ENCODE results near the gene CEP85L.
A peak's percentile ranks its signal among the peaks of the same experiment; 100 is the strongest.

CEP85L gene

DNA sequence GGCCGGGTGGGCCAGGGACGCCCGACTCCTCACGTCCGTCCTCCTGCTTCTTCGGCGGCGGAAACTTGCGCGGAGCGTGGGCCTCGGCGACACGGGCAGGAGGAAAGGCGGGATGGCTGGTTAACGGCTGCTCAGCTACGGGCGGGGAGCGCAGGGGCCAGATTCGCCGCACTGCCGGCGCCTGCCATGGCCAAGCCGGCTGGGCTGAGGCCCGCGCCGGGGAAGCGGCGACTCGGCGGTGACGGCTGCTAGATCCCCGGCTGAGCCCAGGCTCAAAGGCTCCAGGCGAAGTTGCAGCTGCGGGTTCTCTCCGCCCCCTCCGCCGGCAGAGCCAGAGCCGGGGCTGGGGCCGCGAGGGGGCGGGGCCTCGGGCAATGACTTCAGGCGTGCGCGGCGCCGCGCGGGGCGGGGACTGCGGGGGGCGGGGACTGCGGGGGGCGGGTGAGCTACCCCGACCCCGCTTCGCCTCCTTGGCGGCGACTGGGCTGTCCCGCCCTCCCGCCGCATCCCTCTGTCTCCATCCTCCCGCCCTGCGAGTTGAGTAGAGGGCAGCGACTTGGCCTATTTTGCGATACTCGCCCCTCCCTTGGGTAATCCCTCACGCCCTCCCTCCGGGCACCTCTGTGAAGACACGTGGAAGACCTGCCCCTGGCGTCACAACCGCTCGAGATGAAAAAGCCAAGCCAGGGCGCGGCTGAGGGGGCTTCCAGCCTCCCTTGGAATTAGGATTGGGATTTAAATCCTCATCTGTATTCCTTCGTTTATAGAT is at the start of gene CEP85L:
TSS of gene CEP85L (minus strand) at position 310 of the 769 bp plus-strand sequence. CDS start 322 bp downstream, outside the sequence.
- DNase-seq: peak; percentile 97 to 99

DNA sequence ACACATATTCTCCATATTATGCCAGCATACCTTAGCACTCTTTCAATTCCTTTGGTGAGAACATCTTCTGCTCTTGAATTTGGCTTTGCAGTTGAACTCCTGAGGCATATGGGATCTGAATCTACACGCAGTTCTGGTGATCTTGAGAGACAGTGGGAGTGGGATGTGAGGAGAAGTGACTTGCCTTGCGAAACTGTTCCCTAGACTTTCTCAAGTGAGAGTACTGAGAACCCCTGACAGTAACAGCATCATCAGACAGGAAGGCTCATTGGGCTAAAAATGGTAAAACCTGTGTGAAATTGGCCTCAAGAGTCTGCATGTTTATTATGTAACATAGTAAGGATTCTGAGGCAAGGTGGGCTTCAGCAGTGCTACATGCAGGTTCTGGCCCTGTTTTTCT is 49.1 kb upstream of the CEP85L start:
- DNase-seq: no peak

DNA sequence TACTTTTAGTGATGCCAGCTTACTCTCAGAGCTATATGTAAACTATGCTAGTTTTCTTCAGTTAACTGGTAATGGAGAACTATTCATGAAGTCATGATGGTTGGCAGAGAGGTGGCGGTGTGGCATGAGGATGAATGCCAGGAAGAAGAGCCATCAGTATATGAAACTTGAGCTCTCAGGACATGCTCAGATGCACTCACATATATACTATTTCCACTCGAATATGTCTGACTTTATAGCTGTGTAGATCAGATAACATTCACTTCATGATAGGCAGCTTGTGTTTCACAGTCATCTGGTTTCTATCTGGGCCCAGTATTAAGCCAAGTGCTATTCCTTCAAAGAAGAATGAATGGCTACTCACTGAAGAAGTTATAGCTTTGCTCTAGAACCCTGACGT is 46.2 kb upstream of the CEP85L start:
- no peak for DNase-seq

DNA sequence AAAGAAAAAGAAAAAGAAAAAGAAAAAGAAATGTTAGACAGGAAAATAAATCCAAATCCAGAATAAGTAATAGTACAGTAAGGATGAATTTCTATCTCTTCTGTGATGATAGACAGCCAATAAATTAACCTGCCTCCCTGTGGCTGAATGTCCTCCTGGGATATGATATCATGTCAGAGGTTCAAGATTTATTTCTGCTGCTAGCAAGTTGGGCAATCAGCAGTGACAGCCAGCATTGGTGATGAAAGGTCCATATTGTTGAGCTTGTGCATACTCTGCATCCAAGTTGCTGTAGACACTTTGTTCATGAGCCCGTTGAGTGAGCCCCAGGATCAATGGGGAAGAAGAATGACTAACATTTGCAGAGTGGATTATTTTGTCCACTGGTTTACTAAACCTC is 44.9 kb upstream of the CEP85L start:
- no peak for DNase-seq

DNA sequence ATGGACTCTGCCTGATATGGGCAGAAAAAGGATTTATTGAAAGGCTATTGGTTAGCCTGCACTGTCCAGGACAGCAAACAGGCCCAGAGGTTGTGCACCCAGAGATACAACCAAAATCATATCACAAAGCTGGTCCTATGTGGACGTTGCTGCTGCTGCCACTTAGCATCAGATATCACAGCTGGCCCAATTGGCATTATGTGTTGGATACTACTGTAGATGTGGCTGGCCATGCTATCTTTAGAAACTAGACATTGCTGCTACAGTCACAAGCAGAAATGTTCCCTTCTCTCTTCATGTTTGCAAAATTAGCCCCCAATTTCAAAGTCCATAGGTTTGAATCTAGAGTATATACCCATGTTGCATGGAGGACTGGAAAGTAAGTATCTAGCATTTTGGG is 42.2 kb upstream of the CEP85L start:
- DNase-seq: no peak

DNA sequence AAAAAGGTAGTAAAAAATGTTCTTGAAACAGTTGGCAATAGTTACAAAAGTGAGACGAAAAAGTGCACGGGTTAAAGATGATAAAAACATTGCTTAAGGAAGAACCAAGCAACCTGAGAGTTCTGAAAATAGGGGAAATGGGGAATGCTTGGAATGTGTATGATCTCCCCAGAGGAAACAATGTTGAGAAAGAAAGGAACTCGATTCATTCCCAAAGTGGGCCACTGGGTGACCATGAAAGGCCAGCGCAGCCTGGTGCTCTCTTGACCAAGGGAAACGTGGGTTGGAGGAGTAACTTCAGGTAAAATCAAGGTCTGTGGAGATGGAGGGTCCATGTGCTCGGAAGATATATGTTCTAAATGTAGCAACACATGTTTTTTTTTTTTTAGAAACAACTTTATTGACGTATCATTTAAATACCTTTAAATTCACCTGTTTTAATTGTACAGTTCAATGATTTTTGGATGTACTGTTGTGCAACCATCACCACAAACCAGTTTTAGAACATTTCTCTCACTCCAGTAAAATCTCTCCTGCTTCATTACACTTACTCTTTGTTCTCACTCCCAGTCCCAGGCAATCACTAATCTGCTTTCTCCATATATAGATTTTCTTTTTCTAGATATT is 34.5 kb upstream of the CEP85L start:
- DNase-seq: no peak

DNA sequence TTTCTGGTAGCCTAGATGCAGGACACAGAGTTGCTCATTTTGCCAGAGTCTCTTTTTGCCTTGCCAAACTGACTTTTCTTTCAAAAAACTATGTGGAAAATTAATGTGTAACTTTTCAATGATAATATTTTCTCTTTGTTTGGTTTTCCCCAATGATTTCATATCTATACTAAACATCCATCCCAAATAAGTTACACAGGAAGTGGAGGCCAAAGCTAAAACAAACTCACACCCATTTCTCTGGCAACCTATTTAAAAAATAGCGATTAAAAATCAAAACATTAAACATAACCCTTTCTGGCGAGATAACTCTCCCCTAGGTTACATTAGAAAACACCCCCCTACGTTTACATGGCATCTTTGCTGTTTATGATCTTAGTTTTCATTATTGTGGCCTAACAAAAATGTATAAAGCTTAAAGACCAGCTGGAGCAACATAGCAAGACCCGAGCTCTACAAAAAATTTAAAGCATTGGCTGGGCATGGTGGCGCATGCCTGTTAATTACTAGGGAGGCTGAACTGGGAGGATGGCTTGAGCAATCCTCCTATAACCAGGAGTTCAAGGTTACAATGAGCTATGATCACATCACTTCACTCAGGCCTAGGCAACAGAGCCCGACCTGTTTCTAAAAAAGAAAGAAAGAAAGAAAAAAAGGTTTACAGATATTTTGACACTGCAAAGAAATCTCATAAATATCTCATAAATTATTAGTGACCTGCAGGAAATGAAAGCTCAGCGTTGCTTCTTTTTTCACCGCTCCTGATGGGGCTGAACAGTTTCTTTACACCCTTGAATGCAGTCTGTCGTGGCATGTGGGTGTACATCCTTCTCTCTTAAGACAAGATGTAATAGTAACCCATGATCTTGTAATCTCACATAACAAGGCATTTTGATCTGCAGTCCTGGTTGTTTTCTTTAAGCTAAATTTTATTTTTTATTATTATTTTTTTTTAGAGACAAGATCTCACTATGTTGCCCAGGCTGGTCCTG is 32.8 kb upstream of the CEP85L start:
- no peak for DNase-seq

DNA sequence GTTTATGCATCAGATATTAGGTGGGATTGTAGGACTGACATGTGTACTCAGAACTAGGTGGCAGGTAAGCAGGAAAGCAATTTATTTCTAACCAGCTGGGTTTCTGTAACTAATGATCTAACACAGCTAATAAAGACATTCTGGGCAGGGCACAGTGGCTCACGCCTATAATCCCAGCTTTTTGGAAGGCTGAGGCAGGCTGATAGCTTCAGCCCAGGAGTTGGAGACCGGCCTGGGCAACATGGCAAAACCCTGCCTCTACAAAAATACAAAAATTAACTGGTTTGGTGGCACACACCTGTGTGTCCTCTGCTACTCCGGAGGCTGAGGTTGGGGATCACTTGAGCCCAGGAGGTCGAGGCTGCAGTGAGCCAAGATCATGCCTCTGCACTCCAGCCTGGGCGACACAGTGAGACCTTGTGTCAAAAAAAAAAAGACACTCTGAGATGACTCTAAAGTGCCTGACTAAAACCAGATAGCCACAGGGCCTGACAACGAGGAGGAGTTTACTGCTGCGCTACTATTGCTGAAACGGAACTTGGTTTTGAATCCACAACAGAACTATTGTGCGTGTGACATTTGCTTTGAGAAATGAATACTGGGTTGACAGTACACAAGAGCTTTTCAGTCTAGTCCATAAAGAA is 29.2 kb upstream of the CEP85L start:
- DNase-seq: no peak

DNA sequence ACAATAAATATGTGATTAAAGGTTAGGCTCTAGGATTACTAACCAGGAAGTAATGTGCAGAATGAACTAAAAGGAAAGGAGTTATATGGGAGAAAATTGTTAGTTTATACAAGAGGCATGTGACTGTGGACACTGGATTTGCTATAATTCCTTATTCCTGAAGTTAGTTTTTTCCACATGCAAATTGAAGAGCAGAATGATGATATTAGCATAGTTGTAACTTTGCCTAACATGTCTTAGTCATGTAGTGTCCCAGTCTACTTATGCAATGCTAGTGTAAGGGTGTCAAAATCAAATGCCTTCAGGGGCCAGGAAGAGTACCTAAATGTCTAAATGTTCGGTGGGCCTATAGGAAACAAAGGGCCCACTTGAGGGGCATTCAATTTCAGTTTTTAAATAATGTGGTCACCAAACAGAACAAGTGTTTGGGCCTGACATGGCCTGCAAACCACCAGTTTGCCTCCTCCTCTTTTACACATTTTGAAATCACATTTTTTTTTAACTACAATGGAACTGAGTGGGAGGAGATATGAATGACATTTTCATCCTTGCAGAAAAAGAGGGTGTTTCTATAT is 28.0 kb upstream of the CEP85L start:
- no peak for DNase-seq

DNA sequence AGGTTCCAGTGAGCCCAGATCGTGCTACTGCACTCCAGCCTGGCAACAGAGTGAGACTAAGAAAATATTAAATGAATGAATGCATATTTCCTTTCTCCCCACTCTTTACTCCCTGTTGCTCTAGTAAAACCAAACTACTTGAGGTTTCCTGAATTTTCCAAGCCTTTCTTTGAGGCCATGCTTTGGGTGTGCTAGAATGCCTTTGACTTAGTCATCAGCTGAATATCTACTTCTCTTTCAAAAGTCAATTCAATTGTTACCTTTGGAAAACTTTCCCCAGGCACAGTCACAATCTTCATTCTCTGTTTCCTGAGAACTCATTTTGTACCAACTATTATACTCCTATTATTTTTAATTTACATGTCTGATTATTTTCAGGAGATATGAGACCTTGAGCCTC is 27.5 kb upstream of the CEP85L start:
- DNase-seq: no peak

DNA sequence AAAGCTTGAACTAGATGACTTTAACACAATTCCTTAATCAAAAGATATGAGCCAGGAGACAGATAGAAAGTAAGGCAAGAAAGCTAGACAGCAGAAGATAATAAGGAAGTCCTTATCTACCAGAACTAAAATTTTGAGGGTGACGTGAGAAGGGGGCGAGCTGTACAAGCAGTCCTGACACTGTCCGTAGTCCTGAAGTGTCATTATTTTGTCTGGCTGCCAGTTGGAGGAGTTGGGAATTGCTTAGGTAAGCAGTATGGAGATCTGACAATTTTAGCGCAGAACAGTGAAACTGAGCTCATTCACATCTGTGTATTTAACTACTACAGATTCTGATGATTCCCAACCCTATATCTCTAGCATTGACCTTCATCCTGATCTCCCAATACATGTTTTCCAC is 25.8 kb upstream of the CEP85L start:
- DNase-seq: no peak

DNA sequence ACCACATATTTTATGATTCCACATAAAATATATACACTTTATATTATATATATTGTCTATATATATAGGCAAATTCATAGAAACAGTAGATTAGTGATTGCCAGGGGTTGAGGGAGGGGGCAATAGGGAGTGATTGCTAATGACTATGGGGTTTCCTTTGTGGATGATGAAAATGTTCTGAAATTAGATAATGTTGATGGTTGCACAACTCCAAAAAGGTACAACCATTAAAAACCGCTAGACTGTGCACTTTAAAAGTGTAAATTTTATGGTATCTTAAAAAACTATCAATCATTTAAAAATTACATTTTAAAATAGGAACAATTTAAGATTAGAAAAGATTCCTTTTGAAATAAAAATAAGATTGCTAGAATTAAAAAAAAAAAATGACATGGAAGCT is 23.8 kb upstream of the CEP85L start:
- DNase-seq: no peak

DNA sequence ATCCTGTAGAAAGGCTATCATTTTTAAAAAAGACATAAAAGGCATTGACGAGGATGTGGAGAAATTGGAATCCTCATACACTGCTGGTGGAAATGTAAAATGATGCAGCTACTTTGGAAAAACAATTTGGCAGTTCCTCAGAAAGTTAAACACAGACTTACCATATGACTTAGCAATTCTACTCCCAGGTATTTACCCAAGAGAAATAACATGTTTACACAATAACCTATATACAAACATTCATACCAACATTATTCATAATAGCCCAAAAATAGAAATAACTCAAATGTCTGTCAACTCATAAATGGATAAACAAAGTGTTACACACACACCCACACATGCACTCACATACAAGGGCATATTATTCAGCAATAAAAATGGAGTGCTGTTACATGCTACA is 23.4 kb upstream of the CEP85L start:
- no peak for DNase-seq

DNA sequence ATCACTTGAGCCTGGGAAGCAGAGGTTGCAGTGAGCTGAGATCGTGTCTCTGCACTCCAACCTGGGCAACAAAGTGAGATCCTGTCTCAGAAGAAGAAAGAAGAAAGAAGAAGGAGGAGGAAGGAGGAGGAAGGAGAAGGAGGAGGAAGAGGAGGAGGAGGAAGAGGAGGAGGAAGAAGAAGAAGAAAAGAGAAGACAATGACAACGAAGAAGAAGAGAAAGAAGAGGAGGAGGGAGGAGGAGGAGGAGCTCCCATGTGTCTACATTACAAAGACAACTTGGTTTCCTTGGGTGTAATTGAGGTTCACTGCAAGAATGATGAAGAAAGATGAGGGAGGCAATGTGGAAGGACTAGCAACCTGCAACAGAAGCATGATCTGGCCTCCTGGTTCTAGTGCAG is 21.3 kb upstream of the CEP85L start:
- no peak for DNase-seq

DNA sequence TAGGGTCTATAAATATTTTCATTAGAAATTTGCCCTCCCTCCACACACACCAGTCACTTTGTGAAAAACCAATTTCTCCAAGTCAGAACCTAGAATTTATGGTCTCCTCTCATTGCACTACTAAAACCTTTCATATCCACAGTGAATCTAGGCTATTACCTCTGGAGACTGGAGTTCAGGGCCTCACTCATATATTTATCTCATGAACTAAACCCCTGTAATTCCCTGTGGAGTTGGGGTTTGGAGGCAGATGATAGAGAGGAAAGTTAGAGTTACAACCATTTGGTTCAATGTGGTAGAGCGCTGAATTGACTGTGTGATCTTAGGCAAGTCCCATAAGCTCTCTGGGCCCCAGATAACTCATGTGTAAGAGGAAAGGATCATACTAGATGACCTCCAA is 18.2 kb upstream of the CEP85L start:
- no peak for DNase-seq

DNA sequence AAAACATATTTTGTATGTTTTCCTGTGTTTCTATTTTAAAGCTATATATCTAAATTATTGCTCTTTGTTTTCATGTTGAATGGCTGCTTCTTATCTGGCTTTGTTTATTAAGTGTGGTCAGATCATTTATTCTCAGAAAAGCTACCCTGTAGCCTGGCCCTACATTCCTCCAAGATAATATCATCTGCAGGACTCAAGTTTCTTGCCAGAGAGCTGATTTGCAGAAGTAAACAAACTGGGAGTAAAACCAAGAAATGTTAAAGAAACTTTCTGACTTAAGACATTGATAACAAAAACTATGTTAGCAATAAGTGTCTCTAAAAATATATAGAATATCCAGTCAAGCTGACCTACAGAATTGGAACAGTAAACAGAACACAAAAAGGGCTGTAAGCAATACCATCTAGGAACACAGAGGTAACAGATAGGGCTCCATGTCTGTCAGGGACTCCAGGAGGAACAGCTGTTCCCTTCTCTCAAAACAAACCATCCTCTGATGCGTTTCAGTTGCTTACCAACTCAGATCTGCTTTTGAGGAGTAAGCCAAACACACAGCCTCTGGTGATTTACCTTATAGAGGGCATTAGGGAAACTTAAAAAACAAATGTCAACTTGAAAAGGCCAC is 17.5 kb upstream of the CEP85L start:
- DNase-seq: no peak

DNA sequence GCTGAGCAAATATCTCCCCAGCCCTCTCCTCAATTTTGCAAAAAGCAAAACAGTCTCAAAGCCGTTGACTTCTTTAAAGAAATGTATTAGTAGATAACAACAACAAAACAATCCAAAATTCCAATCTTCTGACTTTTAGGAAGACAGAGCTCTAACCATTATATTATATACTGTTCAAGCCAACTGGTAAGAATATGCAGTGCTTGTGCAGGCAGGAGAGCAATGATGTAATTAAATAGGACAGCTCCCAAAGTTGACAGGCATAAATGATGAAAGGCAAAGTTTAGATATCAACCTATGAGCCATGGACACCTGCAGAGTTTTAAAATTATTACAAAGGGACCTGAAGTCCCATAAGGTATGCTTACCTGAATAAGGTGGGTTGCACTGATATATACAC is 16.6 kb upstream of the CEP85L start:
- no peak for DNase-seq

DNA sequence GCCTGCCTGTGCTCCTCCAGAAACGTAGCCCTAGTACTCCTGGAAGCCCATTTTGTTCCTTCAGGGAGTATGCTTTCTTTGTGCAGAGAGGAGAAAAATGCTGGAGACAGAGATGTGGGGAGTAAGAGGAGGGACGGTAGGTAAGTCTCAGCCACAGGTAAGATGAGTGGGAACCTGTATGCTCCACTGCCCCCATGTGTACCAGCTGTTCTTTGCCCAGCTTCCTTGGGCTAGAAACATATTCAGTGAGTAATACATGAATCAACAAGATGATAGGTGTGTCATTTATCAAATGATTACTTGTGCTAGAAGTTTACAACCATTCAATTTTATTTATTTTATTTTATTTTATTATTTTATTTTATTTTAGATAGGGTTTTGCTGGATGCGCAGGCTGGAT is 13.6 kb upstream of the CEP85L start:
- no peak for DNase-seq

DNA sequence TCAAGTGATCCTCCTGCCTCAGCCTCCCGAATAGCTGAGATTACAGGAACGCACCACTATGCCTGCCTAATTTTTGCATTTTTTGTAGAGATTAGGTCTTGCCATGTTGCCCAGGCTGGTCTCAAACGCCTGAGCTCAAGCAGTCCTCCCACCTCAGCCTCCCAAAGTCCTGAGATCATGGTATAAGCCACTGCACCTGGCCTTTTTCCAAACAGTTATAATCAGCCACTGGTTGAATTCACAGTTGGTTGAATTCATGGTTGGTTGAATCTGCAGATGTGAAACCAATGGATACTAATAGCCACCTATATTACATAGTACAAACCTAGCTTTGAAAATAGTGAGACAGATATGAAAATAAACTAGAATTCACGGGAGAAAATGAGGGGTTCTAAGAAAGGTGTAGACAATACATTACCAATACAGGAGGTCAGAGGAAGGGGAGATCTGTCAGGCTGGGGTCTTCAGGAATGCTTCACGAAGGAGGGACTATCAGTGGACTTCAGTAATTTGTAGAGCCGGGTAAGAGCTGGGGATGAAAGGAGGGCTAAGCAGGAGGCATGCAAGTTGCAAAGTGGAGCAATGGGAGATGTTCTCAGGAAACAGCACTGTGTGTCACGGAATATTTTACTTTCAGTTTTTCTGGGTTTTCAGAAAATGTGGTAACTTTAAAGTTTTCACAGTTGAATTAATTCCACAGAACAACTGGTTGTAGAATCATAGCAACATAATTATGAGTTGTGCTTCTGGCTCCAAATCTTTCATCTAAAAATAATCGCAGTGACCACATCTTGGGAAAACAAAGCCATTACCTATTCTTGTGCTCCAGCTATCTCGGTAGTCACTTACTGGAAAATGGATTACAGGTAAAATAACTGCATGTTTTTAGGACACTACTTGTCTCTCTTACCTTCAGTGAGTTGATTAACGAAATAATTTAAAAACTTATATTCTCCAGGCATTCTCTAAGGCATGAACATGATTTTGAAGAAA is 12.9 kb upstream of the CEP85L start:
- no peak for DNase-seq

DNA sequence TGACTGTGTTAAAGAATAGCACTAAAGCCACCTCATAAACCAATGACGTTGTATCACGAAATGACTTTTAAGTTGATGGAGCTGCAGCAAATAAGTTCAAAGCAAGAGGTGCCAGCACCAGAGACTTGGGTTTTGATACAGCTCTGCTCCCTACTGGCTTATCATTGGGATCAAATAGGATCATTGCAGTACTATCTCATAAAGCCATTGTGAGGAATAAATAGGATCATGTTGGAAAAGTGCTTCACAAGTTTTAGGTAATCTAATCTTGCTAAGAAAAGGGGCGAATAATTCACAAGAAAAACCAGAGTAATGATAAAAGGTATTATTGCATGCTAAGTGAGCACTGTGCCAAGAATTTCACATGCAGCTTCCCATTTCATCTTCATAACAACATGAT is 10.4 kb upstream of the CEP85L start:
- no peak for DNase-seq

DNA sequence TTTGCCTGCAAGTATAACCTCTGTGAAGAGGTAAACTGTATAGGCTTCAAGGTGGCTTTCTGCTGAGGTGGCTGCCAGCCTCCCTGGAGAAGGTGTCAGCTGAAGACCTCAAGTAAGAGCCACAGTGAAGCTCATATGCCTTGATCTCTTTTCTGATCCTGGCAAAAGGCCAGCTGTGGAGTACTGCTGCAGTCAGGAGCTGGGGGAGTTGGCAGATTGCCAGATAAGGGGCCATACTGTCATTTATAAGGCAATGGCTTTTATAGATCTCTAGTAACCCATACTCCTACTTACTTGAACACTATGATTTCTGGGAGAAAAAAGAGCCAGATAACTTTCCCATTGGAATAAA is 8.8 kb upstream of the CEP85L start:
- peak; percentile 86 to 95 for DNase-seq

Measured in SHP77 (cell line).